Stimulated activated CD8-positive, alpha-beta memory T cell treated with anti-CD3 and anti-CD28 coated beads, Interleukin-15, amount 100 ng/mL, for 24 hours (primary cell): ENCODE data around the gene EEFSEC.

ENCODE experiments used
- DNase-seq: peaks from one replicate; pipeline ENCODE4 v3.0.0-alpha.2; 2020; ENCODE audit warnings: low read depth

Gene EEFSEC

DNA sequence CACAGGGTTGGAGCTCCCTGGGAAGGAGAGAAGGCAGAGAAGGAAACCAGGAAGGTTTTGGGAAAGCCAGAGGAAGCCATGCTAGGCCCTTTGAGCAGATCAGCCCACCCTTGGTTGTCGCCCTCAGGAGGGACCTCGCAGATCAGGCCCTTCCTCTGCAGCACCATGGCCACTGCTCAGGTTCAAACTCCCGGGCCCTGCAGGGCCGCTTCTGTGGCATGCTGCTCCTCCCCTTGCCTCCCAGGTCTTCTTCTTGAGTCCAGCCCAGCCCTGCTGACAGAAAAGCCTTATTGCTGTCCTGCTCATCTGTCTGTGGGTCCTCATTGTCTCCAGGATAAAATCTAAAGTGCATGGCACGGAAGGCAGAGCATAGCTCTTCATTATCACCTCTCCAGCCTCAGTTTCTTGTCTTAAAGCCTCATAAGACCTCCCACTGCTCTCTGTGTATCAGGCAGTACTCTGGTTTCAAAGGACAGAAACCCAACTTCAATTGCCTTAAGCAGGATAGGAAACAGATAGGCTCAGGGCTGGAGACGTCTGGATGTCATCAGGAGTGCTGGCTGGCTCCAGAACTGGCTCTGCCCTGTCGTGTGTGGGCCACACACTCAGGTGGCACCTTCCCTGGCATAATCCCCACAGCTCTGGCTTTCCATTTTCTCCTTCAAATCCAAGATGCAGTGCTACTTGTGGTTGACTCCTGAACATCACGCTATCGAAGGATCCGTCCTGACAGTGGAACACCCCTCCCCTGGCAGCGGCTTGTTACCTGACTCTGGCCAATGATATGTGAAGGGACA is 118.5 kb downstream of the EEFSEC start:
- DNase-seq = no peak

- DNase-seq = no peak
These were observed 120.0 kb downstream of the EEFSEC start for GRCh38 chr3:128273109-128273840.

DNA sequence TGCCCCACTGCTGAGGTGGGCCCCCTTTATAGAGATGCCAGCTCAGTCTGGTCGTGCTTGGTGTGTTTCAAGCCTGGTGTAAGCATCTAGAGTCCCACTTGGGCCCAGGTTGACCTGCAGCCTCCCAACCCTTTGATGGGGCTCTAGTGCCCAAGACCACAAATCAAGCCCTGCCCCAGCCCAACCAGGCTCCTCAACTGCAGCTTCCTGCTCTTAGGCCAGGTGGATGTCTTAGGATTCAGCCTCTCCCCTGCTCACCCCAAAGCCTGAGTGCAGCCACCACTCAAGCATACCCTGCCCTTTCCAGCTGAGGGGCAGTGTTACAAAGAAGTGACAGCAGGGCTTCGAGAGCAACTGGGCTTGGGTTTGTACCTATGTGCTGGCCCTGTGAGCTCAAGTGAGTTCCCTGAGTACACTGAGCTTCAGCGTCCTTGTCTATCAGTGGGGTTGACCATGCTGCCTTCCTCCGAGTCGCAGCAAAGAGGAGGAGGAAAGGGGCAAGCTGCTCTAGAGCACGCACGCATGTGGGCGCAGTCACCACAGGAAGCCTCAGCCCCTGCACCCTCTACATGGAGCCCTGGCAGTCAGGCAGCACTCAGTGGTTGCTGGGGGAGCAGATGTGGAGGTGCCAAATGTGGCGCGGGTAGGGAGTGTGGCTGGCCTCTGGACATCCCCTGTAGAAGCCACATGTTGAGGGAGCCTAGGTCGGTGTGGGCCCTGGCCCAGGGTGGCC is 120.7 kb downstream of the EEFSEC start:
- DNase-seq = no peak

DNA sequence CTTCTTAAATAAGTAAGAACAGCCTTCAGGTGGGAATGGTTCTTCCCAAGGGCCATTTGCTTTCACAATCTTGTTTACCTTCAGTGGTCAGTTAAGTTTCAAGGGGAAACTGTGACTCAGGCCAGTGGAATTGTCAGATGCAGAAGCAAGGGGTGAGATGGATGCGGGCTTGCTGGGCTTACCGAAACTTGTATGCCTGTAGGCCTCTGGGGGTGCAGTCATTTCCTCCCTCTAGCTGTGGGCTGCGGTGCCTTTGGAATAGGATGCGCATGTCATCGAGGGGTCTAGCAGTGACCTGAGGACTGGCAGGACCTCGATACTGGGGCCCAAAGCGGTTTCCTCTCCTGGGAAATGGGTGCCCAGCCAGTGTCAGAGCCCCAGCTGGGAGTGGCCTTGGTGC is 121.6 kb downstream of the EEFSEC start:
- DNase-seq = no peak

GRCh38 chr3:128275316-128276145 is 122.2 kb downstream of the EEFSEC start:
- no peak for DNase-seq

- DNase-seq = no peak
These were observed 122.8 kb downstream of the EEFSEC start for GRCh38 chr3:128276146-128276435.

DNA sequence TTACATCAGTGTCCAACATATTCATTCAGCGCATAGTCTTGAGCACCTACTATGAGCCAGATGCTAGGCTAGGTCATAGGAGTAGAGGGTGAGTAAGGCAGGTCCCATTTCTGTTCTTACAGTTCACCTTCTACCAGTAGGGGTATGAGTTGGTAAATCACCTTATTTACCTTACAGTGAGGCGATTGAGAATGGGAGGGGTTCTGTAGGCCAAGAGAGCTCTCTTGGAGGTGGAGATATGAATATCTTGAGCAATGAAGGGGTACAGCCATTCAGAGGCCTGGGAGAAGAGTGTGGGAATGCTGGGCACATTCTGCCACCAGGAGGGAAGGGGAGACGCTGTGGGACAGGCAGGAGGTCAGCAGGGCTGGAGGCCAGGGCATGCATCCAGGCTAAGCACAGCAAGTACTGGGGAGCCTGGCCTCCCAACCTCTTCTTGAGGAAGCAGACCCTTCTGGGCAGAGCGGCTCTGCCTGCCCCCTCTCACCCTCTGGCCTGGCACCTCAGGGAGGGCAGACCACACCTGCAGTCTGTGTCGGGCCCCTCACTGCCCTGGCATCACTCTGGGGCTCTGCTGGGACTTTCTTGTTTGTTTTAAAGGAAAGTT is 123.4 kb downstream of the EEFSEC start:
- DNase-seq = no peak

GRCh38 chr3:128277378-128278069 is 124.2 kb downstream of the EEFSEC start:
- no peak for DNase-seq

GRCh38 chr3:128278130-128278529 is 124.8 kb downstream of the EEFSEC start:
- DNase-seq = no peak

DNA sequence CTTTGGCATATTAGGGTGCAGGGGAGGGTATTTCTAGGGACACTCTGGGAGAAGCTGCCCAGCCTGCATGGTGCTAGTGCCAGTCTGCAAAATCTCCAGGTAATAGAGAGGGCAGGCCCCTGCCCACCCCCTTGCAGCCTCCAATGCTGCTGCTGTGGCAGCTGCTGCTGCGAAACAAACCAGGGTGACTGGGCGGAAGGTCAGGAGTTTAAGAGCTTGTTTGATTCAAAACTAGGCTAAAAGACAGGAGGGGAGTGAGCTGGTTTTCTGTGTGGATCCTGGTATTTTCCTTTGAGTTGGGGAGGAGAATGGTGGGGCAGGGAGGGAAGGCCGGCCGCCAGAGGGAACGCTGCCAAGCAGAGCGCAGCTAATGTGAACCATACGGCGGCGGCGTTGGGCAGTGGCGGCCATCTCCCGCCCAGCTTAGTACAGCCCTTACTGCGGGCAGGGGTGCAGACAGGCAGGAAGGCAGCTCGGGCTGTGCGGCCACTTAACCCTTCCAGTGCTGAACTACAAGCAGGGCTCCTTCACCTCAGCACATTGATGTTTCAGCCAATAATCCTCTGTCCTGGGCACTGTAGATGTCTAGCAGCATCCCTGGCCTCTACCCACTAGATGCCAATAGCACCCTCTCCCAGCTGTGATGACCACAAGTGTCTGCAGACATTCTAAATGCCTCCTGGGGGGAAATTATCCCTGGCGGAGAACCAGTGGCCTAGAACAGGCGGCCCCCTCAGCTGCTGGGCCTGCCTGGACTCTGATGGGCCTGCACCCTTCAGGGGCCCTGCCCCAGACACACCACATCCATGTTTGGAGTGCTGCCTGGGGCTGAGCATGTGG is 125.7 kb downstream of the EEFSEC start:
- no peak for DNase-seq

DNA sequence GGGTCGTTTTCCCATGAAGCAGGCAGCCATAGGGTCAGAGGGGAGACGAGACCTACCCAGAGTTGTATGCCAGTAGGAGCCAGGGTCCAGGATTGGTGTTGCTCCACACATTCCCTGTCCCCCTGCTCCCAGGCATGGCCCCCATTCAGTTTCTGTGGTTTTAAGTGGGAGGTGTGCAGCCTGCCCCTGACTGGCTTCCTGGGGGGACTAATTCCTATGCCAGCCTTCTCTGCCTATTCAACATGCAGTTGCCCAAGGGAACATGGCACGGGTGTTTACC is 126.3 kb downstream of the EEFSEC start:
- DNase-seq = no peak

- no peak for DNase-seq
These were observed 127.3 kb downstream of the EEFSEC start for GRCh38 chr3:128280481-128281052.

DNA sequence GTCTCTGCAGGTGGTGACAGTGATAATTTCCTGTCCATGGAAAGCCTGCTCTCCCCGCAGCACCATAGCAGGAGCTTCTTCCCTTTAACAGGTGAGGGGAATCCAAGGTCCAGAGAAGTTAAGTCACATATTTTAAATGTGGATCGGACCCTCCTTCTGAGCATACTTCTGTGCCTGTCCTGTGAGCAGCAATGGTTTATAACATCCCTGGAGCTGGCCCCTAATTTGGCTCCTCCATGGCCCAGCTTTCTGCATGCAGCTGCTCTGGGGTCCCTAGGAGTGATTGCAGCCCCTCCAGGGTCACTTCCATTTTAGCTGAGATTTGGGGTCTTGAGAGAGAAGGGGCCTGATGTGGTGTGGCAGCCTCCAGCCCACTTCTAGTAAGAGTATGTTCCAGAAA is 127.8 kb downstream of the EEFSEC start:
- DNase-seq = no peak

DNA sequence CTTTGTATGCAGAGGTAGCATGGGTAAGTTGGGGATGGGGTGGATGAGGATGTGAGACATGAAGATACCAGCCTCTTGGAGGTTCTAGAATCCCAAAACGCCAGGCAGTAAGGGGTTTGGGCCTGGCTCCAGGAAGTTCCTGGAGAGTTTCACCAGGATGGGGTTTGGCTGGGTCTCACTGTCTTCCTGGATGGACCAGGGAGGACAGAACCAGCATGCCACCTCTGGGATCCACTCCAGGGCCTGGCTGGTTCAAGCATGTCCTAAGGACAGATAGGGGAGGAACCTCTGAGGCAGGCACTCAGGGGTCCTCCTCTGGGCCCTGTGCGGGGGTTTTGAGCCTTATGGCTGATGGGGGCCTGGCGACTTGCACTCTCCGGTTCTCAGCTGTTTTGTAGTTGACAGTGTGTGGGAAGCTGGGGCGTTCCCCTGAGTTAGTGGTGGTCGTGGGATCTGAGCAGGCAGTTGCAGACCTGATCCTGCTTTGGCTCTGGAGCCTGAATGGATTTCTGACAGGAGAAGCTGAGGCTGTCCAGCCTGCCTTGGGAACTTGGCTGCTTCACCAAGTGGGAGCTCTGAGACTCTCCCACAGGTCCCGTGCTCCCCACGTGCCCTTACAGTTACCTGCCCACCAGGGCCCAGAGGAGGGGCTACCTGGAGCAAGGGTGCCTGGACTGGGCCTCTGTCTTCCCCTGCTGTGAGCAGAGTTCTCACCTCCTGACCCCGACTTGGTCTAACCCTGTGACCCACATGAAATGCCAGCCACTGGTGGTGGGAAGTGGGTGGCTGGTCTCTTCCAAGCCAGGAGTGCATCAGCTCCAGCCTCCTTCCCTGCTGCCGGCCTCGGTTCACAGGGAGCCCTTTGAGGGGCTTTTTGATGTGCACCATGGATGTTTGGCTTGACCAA is 128.4 kb downstream of the EEFSEC start:
- no peak for DNase-seq

- no peak for DNase-seq
These were observed 129.3 kb downstream of the EEFSEC start for GRCh38 chr3:128282380-128283196.

DNA sequence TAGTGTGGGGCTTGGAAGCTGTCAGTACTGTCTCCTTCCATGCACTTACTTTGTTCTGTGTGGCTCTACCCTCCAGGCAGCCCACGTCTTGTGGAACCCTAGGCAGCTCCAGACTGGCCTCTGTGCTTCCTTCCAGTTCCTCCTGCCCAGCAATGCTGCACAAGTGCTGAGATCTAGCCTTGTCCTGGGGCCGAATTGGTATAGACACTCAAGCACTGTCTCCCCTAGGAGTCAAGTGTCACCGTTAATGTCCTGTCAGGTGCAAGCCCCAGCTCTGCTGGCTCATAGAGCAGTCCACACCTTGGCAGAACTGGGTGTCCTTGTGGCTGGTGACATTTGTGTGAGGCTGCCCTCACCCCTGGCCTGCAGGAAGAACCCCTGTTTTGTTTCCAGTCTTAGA is 130.1 kb downstream of the EEFSEC start:
- DNase-seq = no peak

GRCh38 chr3:128285042-128285966 is 132.0 kb downstream of the EEFSEC start:
- no peak for DNase-seq
